HCT116 (cell line): Measurements from ENCODE around the gene ANKRD60. TPM values are rescaled to one million over a fixed set of nuclear protein-coding genes. Genes with fewer than 3 reads are reported as not detected.

Experiments used
- ATAC-seq: fragments of 200-7000 bp; cut with Tn5 transposase; 2 replicates; pipeline ENCODE4 v1.9.1; 2020; ENCODE audit warnings: mild to moderate bottlenecking, moderate library complexity
- BruUV-seq: library from RNA; stranded (reverse); fragments of 400-500 nt; replicated peaks from 2 replicates; lab custom pipeline; 2021; lab: Mats Ljungman, UMichigan
- CTCF ChIA-PET: fragments of 300-600 bp; sonication (Branson Sonifier 250); formaldehyde crosslinking; loops from one replicate; lab custom pipeline; 2021; ENCODE audit warnings: antibody characterized with exemption; lab: Charles Lee
- POLR2A ChIA-PET: fragments of 300-600, 350-600 bp; sonication (Branson Sonifier 250); formaldehyde crosslinking; loops from one replicate; lab custom pipeline; 2021; ENCODE audit warnings: antibody characterized with exemption; lab: Charles Lee
- RAD21 ChIA-PET, 2 experiments: fragments of 300-600 bp; sonication (Branson Sonifier 250); formaldehyde crosslinking; loops; one replicate each; lab custom pipeline; 2023; ENCODE audit warnings: low total read pairs in 2 of 2; ENCODE audit not compliant: uncharacterized antibody in 2 of 2, unreplicated experiment in 2 of 2, low non-redundant PET in 1 of 2; lab: Charles Lee
- DNase-seq: peaks from one replicate; pipeline ENCODE4 v3.0.0-alpha.2; 2010; ENCODE audit warnings: low read depth, low spot score
- H2AFZ ChIP-seq: fragments of 200-600 bp; shearing (Covaris generic), sonication (generic); 2 replicates; pipeline ENCODE4 v1.6.1; 2017; ENCODE audit warnings: low read depth, mixed run types, mixed read lengths, antibody characterized with exemption, low read length; ENCODE audit not compliant: poor library complexity, severe bottlenecking
- H3K27ac ChIP-seq: 2 replicates; pipeline ENCODE4 v1.5.1; 2012; ENCODE audit warnings: low read depth, low read length
- H3K27me3 ChIP-seq: fragments of 200-600 bp; sonication (generic); 2 replicates; pipeline ENCODE4 v1.6.1; 2016; ENCODE audit warnings: mixed run types, low read length, mixed read lengths; ENCODE audit not compliant: insufficient read depth
- H3K36me3 ChIP-seq, 2 experiments: fragments of 200-500 bp in 1 of 2; fragments of 200-600 bp in 1 of 2; sonication (Bioruptor generic) in 1 of 2; sonication (generic) in 1 of 2; 2 replicates each; pipeline versions ENCODE4 v1.5.1 to v1.6.1; 2014 to 2016; ENCODE audit warnings: low read length in 2 of 2, inconsistent platforms in 1 of 2, mixed read lengths in 1 of 2, mixed run types in 1 of 2; ENCODE audit not compliant: insufficient read depth in 2 of 2, control insufficient read depth in 1 of 2
- H3K4me1 ChIP-seq, 2 experiments: fragments of 200-600 bp in 1 of 2; sonication (generic) in 1 of 2; 2 replicates each; pipeline versions ENCODE4 v1.5.1 to v1.6.1; 2012 to 2017; ENCODE audit warnings: low read length in 2 of 2, inconsistent platforms in 1 of 2, mild to moderate bottlenecking in 1 of 2, mixed read lengths in 1 of 2, mixed run types in 1 of 2, moderate library complexity in 1 of 2; ENCODE audit not compliant: insufficient read depth in 2 of 2, control insufficient read depth in 1 of 2
- H3K4me2 ChIP-seq: fragments of 200-600 bp; sonication (generic); 2 replicates; pipeline ENCODE4 v1.6.1; 2017; ENCODE audit warnings: mixed run types, low read length, mixed read lengths
- H3K4me3 ChIP-seq, 2 experiments: fragments of 200-600 bp in 1 of 2; sonication (generic) in 1 of 2; replicated peaks in 1 of 2; 2 replicates each; pipeline ENCODE4 v1.5.1; 2011 to 2016; ENCODE audit warnings: low read length in 2 of 2, control low read depth in 1 of 2, low read depth in 1 of 2, mild to moderate bottlenecking in 1 of 2, mixed read lengths in 1 of 2, mixed run types in 1 of 2
- H3K79me2 ChIP-seq: fragments of 200-600 bp; sonication (generic); 2 replicates; pipeline ENCODE4 v1.6.1; 2017; ENCODE audit warnings: mild to moderate bottlenecking, mixed run types, low read length, moderate library complexity, mixed read lengths; ENCODE audit not compliant: insufficient read depth
- H3K9ac ChIP-seq: fragments of 200-600 bp; sonication (generic); 2 replicates; pipeline ENCODE4 v1.6.1; 2016; ENCODE audit warnings: low read length, mixed read lengths
- H3K9me2 ChIP-seq: fragments of 200-600 bp; sonication (generic), shearing (Covaris generic); 2 replicates; pipeline ENCODE4 v1.6.1; 2017; ENCODE audit warnings: mixed run types, mild to moderate bottlenecking, moderate library complexity; ENCODE audit not compliant: insufficient read depth
- H3K9me3 ChIP-seq, 2 experiments: fragments of 200-500 bp in 1 of 2; fragments of 200-600 bp in 1 of 2; sonication (Bioruptor generic) in 1 of 2; sonication (generic) in 1 of 2; 2 replicates each; pipeline ENCODE4 v1.6.1; 2014 to 2017; ENCODE audit warnings: low read length in 2 of 2, mixed read lengths in 2 of 2, inconsistent platforms in 1 of 2, low read depth in 1 of 2, mild to moderate bottlenecking in 1 of 2, mixed run types in 1 of 2, moderate library complexity in 1 of 2; ENCODE audit not compliant: control insufficient read depth in 1 of 2, insufficient read depth in 1 of 2
- H4K20me1 ChIP-seq: fragments of 200-600 bp; sonication (generic), shearing (Covaris generic); 2 replicates; pipeline ENCODE4 v1.6.1; 2017; ENCODE audit warnings: mixed run types, mild to moderate bottlenecking, moderate library complexity; ENCODE audit not compliant: insufficient read depth
- ATF3 ChIP-seq: IDR thresholded peaks from 2 replicates; pipeline ENCODE4 v1.6.1; 2012
- CEBPB ChIP-seq: IDR thresholded peaks from 2 replicates; pipeline ENCODE4 v1.6.1; 2012; ENCODE audit warnings: low read depth
- EGR1 ChIP-seq: IDR thresholded peaks from 2 replicates; pipeline ENCODE4 v1.6.1; 2012; ENCODE audit warnings: low read depth
- ELF1 ChIP-seq: IDR thresholded peaks from 2 replicates; pipeline ENCODE4 v1.6.1; 2012; ENCODE audit warnings: low read depth, borderline replicate concordance
- EZH2 ChIP-seq: fragments of 200-600 bp; sonication (generic); IDR thresholded peaks from 2 replicates; pipeline ENCODE4 v1.6.1; 2017; ENCODE audit warnings: antibody characterized with exemption, mixed run types
- JUND ChIP-seq: IDR thresholded peaks from 2 replicates; pipeline ENCODE4 v1.6.1; 2012
- POLR2A ChIP-seq: IDR thresholded peaks from 2 replicates; pipeline ENCODE4 v1.7.0; 2011; ENCODE audit warnings: borderline replicate concordance; ENCODE audit not compliant: insufficient read depth, insufficient read length; ENCODE audit errors: extremely low read depth
- RAD21 ChIP-seq: IDR thresholded peaks from 2 replicates; pipeline ENCODE4 v1.6.1; 2012; ENCODE audit warnings: low read depth, mild to moderate bottlenecking
- REST ChIP-seq: IDR thresholded peaks from 2 replicates; pipeline ENCODE4 v1.6.1; 2012; ENCODE audit warnings: low read depth
- SP1 ChIP-seq: IDR thresholded peaks from 2 replicates; pipeline ENCODE4 v1.6.1; 2012; ENCODE audit warnings: low read depth
- ZBTB33 ChIP-seq: IDR thresholded peaks from 2 replicates; pipeline ENCODE4 v1.6.1; 2011; ENCODE audit warnings: mild to moderate bottlenecking, low read length, moderate library complexity; ENCODE audit not compliant: insufficient replicate concordance; ENCODE audit errors: extremely low read depth
- ZFX ChIP-seq: fragments of 450-650 bp; IDR thresholded peaks from 2 replicates; pipeline ENCODE4 v1.6.1; 2017
- ZNF274 ChIP-seq: fragments of 200-500 bp; sonication (Bioruptor generic); IDR thresholded peaks from 2 replicates; pipeline ENCODE4 v1.6.1; 2014; ENCODE audit warnings: mild to moderate bottlenecking, low read depth, low read length, inconsistent platforms
- intact Hi-C: fragments of 100-400 bp; cut with micrococcal nuclease; formaldehyde crosslinking; loops from 2 replicates; pipeline ENCODE4 v1.10.0; 2022
- total RNA-seq: library from RNA; stranded (reverse); gene quantifications from one replicate; pipeline ENCODE4 v1.2.1, GENCODE V29; 2021; ENCODE audit not compliant: unreplicated experiment

The ANKRD60 gene
- total RNA-seq, 1 experiment from 2014 or later, result not detected

- no TSS peak for BruUV-seq
- POLR2A ChIA-PET, result no interaction called here
Measured at GRCh38 chr20:58268421-58268821, 40.0 kb upstream of the ANKRD60 start.

More at GRCh38 chr20:58268421-58268821, 40.0 kb upstream of the ANKRD60 start:
- no peak overlapping the region for H3K4me3 ChIP-seq
- no peak overlapping the region for H3K4me2 ChIP-seq
- H2AFZ ChIP-seq, result no peak overlapping the region
- no peaks in the 10 kb centered on the region for H3K9me2 ChIP-seq
- ChIA-PET RAD21 (no interaction called here), CTCF (no interaction called here)
- no peak for ATAC-seq
- no peak overlapping the region for H3K27ac ChIP-seq
- no peaks in the 10 kb centered on the region for H3K9me3 ChIP-seq
- no peak overlapping the region for H3K9ac ChIP-seq
- no peaks in the 10 kb centered on the region for H3K79me2 ChIP-seq
- no peaks in the 10 kb centered on the region for H4K20me1 ChIP-seq
- DNase-seq, result no peak
- intact Hi-C loops, result no loop called here
- no peaks in the 10 kb centered on the region for H3K27me3 ChIP-seq
- TF ChIP-seq REST (no peak), POLR2A (no peak), ATF3 (no peak), JUND (no peak), ZNF274 (no peak), ELF1 (no peak), CEBPB (no peak), EZH2 (no peak), ZBTB33 (no peak), EGR1 (no peak), ZFX (no peak), RAD21 (no peak), SP1 (no peak)
- H3K36me3 ChIP-seq, result no peaks in the 10 kb centered on the region
- H3K4me1 ChIP-seq, result peaks cover 0 to 13% of the 10 kb centered on the region in 2 experiments; a peak in 1 of 4 replicates
